ENCODE results near the gene ZC3H12C.

The ZC3H12C gene

DNA sequence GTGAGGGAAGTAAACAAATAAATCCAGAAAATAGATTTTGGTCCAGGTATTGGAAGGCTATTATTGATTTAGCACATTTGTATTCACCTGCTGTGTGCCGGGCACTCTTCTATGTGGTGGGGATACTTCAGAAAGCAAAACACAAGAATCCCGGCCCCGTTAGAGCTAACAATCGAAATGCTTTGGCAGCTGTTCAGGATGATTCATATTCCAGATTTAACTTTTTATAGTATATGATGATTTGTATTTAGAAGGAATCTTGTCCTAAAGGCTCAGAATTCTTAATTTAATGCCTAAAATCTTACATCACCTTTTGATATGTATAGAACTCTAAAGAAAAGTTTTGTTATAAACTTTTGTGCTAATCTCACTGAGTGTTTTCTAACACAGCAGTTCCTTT, 28.0 kb downstream of the ZC3H12C start:
- no peak for DNase-seq
- no peaks in the 10 kb centered on the region for H3K4me1 ChIP-seq (ENCODE audit: control insufficient read depth, insufficient read depth, low read length, poor library complexity, severe bottlenecking)
- H3K36me3 ChIP-seq (ENCODE audit: control insufficient read depth, insufficient read depth, low read length), result no peaks in the 10 kb centered on the region
- no peak overlapping the region for H3K27ac ChIP-seq (ENCODE audit: insufficient read depth, low read length, poor library complexity, severe bottlenecking)
- no peaks in the 10 kb centered on the region for H3K27me3 ChIP-seq (replicated peaks; ENCODE audit: control insufficient read depth, insufficient read depth, low read length, poor library complexity, severe bottlenecking)
- H3K9me3 ChIP-seq (ENCODE audit: control insufficient read depth, low read length), result no peaks in the 10 kb centered on the region
- H3K4me3 ChIP-seq (ENCODE audit: insufficient read depth, low read depth, low read length, poor library complexity, severe bottlenecking), result no peak overlapping the region

GRCh38 chr11:110123003-110123402, 29.8 kb downstream of the ZC3H12C start:
- H3K4me1 ChIP-seq (ENCODE audit: control insufficient read depth, insufficient read depth, low read length, poor library complexity, severe bottlenecking), result no peaks in the 10 kb centered on the region
- H3K9me3 ChIP-seq (ENCODE audit: control insufficient read depth, low read length), result no peaks in the 10 kb centered on the region
- H3K27ac ChIP-seq (ENCODE audit: insufficient read depth, low read length, poor library complexity, severe bottlenecking), result no peak overlapping the region
- DNase-seq, result no peak
- no peak overlapping the region for H3K4me3 ChIP-seq (ENCODE audit: insufficient read depth, low read depth, low read length, poor library complexity, severe bottlenecking)
- no peaks in the 10 kb centered on the region for H3K27me3 ChIP-seq (replicated peaks; ENCODE audit: control insufficient read depth, insufficient read depth, low read length, poor library complexity, severe bottlenecking)
- no peaks in the 10 kb centered on the region for H3K36me3 ChIP-seq (ENCODE audit: control insufficient read depth, insufficient read depth, low read length)

GRCh38 chr11:110124605-110125004, 31.4 kb downstream of the ZC3H12C start:
- Histone ChIP-seq H3K4me1 (ENCODE audit: control insufficient read depth, insufficient read depth, low read length, poor library complexity, severe bottlenecking) (no peaks in the 10 kb centered on the region), H3K36me3 (ENCODE audit: control insufficient read depth, insufficient read depth, low read length) (no peaks in the 10 kb centered on the region), H3K27ac (ENCODE audit: insufficient read depth, low read length, poor library complexity, severe bottlenecking) (no peak overlapping the region), H3K9me3 (ENCODE audit: control insufficient read depth, low read length) (no peaks in the 10 kb centered on the region), H3K27me3 (replicated peaks; ENCODE audit: control insufficient read depth, insufficient read depth, low read length, poor library complexity, severe bottlenecking) (no peaks in the 10 kb centered on the region), H3K4me3 (ENCODE audit: insufficient read depth, low read depth, low read length, poor library complexity, severe bottlenecking) (no peak overlapping the region)
- DNase-seq, result no peak

GRCh38 chr11:110125632-110126031, 32.4 kb downstream of the ZC3H12C start:
- H3K27me3 ChIP-seq (replicated peaks; ENCODE audit: control insufficient read depth, insufficient read depth, low read length, poor library complexity, severe bottlenecking), result no peaks in the 10 kb centered on the region
- DNase-seq, result no peak
- H3K27ac ChIP-seq (ENCODE audit: insufficient read depth, low read length, poor library complexity, severe bottlenecking), result no peak overlapping the region
- H3K4me3 ChIP-seq (ENCODE audit: insufficient read depth, low read depth, low read length, poor library complexity, severe bottlenecking), result no peak overlapping the region
- no peaks in the 10 kb centered on the region for H3K36me3 ChIP-seq (ENCODE audit: control insufficient read depth, insufficient read depth, low read length)
- H3K4me1 ChIP-seq (ENCODE audit: control insufficient read depth, insufficient read depth, low read length, poor library complexity, severe bottlenecking), result no peaks in the 10 kb centered on the region
- H3K9me3 ChIP-seq (ENCODE audit: control insufficient read depth, low read length), result no peaks in the 10 kb centered on the region

GRCh38 chr11:110126936-110127335, 33.7 kb downstream of the ZC3H12C start:
- no peak for DNase-seq
- no peaks in the 10 kb centered on the region for H3K27me3 ChIP-seq (replicated peaks; ENCODE audit: control insufficient read depth, insufficient read depth, low read length, poor library complexity, severe bottlenecking)
- H3K9me3 ChIP-seq (ENCODE audit: control insufficient read depth, low read length), result no peaks in the 10 kb centered on the region
- H3K36me3 ChIP-seq (ENCODE audit: control insufficient read depth, insufficient read depth, low read length), result no peaks in the 10 kb centered on the region
- no peak overlapping the region for H3K27ac ChIP-seq (ENCODE audit: insufficient read depth, low read length, poor library complexity, severe bottlenecking)
- H3K4me3 ChIP-seq (ENCODE audit: insufficient read depth, low read depth, low read length, poor library complexity, severe bottlenecking), result no peak overlapping the region
- no peaks in the 10 kb centered on the region for H3K4me1 ChIP-seq (ENCODE audit: control insufficient read depth, insufficient read depth, low read length, poor library complexity, severe bottlenecking)

DNA sequence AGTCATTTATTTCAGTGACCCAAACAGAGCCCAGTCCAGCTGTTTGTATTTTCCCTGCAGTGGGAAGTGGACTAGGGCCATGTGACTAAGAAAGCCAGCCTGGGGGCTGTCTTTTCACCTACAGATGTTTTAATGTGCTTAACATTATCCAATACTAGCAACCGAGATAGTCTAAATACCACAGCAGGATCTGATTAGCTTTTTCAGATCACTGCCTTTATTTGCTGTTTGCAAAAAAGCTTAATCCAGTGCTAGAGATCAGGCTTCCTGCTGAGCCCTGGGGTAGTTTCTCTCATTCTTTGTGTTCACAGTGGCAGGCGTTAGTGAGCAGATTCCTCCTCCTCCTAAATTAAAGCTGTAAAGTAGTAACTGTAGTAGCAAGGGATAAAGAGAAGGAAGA, 35.0 kb downstream of the ZC3H12C start:
- DNase-seq, result no peak
- Histone ChIP-seq H3K4me1 (ENCODE audit: control insufficient read depth, insufficient read depth, low read length, poor library complexity, severe bottlenecking) (no peaks in the 10 kb centered on the region), H3K27me3 (replicated peaks; ENCODE audit: control insufficient read depth, insufficient read depth, low read length, poor library complexity, severe bottlenecking) (no peaks in the 10 kb centered on the region), H3K36me3 (ENCODE audit: control insufficient read depth, insufficient read depth, low read length) (no peaks in the 10 kb centered on the region), H3K27ac (ENCODE audit: insufficient read depth, low read length, poor library complexity, severe bottlenecking) (no peak overlapping the region), H3K4me3 (ENCODE audit: insufficient read depth, low read depth, low read length, poor library complexity, severe bottlenecking) (no peak overlapping the region), H3K9me3 (ENCODE audit: control insufficient read depth, low read length) (no peaks in the 10 kb centered on the region)

DNA sequence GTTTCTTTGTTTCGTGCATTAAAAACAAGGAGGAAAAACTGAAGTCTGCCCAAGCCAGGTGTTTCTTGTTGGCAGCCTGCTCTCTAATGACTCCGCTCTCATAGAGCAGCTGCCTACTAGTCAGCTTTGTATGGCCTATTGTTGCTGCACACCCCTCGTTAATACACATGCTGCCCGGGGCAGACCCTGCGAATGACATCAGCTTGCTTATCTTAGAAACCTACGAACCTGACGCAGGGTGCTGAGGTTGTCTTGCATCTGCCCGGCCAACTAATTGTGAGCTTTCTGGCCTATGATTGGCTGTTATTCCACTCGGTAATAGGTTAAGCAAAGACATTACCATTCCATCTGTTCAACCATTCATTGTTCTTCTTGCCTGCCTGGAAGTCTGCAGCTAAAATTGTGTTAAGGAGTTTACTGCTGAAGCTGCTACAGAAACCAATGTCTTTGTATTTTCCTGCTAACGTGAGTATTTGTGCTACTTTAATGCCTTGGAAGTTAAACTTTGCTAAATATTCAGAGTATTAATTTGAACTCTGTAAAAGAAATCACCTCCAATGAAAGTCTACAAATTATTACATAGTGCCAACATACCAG, 37.5 kb downstream of the ZC3H12C start:
- Histone ChIP-seq H3K4me1 (ENCODE audit: control insufficient read depth, insufficient read depth, low read length, poor library complexity, severe bottlenecking) (no peaks in the 10 kb centered on the region), H3K27ac (ENCODE audit: insufficient read depth, low read length, poor library complexity, severe bottlenecking) (no peak overlapping the region), H3K27me3 (replicated peaks; ENCODE audit: control insufficient read depth, insufficient read depth, low read length, poor library complexity, severe bottlenecking) (no peaks in the 10 kb centered on the region), H3K36me3 (ENCODE audit: control insufficient read depth, insufficient read depth, low read length) (no peaks in the 10 kb centered on the region), H3K9me3 (ENCODE audit: control insufficient read depth, low read length) (no peaks in the 10 kb centered on the region), H3K4me3 (ENCODE audit: insufficient read depth, low read depth, low read length, poor library complexity, severe bottlenecking) (no peak overlapping the region)
- DNase-seq, result no peak

GRCh38 chr11:110131386-110132123, 38.4 kb downstream of the ZC3H12C start:
- H3K4me1 ChIP-seq (ENCODE audit: control insufficient read depth, insufficient read depth, low read length, poor library complexity, severe bottlenecking), result no peaks in the 10 kb centered on the region
- H3K36me3 ChIP-seq (ENCODE audit: control insufficient read depth, insufficient read depth, low read length), result no peaks in the 10 kb centered on the region
- H3K9me3 ChIP-seq (ENCODE audit: control insufficient read depth, low read length), result no peaks in the 10 kb centered on the region
- DNase-seq, result no peak
- H3K4me3 ChIP-seq (ENCODE audit: insufficient read depth, low read depth, low read length, poor library complexity, severe bottlenecking), result no peak overlapping the region
- H3K27ac ChIP-seq (ENCODE audit: insufficient read depth, low read length, poor library complexity, severe bottlenecking), result no peak overlapping the region
- H3K27me3 ChIP-seq (replicated peaks; ENCODE audit: control insufficient read depth, insufficient read depth, low read length, poor library complexity, severe bottlenecking), result no peaks in the 10 kb centered on the region

DNA sequence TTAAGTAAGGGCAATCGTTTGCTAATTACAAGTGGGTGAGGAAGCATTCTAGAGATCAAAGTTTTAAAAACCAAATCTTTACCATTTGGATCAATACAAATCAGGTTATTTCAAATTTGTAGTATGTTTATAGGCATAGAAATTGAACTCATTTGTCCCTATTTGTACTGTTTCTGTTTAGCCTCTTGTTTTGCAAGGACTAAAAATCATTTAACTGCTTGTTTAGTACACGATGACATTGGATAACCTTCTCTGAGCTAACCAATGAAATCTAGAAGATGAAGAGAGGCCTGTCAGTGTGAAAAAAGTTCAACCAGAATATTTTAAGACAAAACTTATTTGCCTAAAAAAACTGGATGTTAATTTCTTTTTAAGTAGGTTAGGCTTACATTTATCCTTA, 40.0 kb downstream of the ZC3H12C start:
- no peak overlapping the region for H3K27ac ChIP-seq (ENCODE audit: insufficient read depth, low read length, poor library complexity, severe bottlenecking)
- no peaks in the 10 kb centered on the region for H3K27me3 ChIP-seq (replicated peaks; ENCODE audit: control insufficient read depth, insufficient read depth, low read length, poor library complexity, severe bottlenecking)
- no peak for DNase-seq
- H3K4me1 ChIP-seq (ENCODE audit: control insufficient read depth, insufficient read depth, low read length, poor library complexity, severe bottlenecking), result no peaks in the 10 kb centered on the region
- no peaks in the 10 kb centered on the region for H3K9me3 ChIP-seq (ENCODE audit: control insufficient read depth, low read length)
- H3K4me3 ChIP-seq (ENCODE audit: insufficient read depth, low read depth, low read length, poor library complexity, severe bottlenecking), result no peak overlapping the region
- no peaks in the 10 kb centered on the region for H3K36me3 ChIP-seq (ENCODE audit: control insufficient read depth, insufficient read depth, low read length)

DNA sequence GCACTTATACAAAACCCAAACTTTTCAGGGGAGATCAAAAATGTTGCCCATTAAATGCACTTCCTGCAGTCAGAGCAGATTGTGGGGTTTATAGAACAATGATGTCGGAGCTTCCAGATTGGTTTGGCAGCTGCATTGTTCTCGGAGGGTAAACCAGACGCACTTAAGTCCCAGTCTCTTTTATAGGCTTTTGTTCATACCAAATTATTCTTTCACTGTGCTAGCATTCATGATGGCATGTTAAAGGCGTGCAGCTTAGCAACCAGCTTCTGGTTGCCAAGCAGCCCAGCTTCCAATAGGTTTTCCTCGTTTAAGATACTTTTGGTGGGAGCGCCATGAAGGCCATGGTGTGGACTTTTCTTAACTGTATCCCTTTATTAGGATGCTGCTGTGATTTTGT, 40.9 kb downstream of the ZC3H12C start:
- H3K4me3 ChIP-seq (ENCODE audit: insufficient read depth, low read depth, low read length, poor library complexity, severe bottlenecking), result no peak overlapping the region
- no peaks in the 10 kb centered on the region for H3K4me1 ChIP-seq (ENCODE audit: control insufficient read depth, insufficient read depth, low read length, poor library complexity, severe bottlenecking)
- no peaks in the 10 kb centered on the region for H3K36me3 ChIP-seq (ENCODE audit: control insufficient read depth, insufficient read depth, low read length)
- no peak for DNase-seq
- no peak overlapping the region for H3K27ac ChIP-seq (ENCODE audit: insufficient read depth, low read length, poor library complexity, severe bottlenecking)
- H3K27me3 ChIP-seq (replicated peaks; ENCODE audit: control insufficient read depth, insufficient read depth, low read length, poor library complexity, severe bottlenecking), result no peaks in the 10 kb centered on the region
- H3K9me3 ChIP-seq (ENCODE audit: control insufficient read depth, low read length), result no peaks in the 10 kb centered on the region

All from effector memory CD4-positive, alpha-beta T cell (primary cell).